Chondrocyte (in vitro differentiated cells): ENCODE results near the gene TRDN. TPM values are rescaled to one million over a fixed set of nuclear protein-coding genes. Genes with fewer than 3 reads are reported as not detected.
A peak's percentile ranks its signal among the peaks of the same experiment; 100 is the strongest.

ENCODE experiments used
- DNase-seq: peaks from one replicate; pipeline ENCODE4 v3.0.0; 2021; ENCODE audit warnings: mixed read lengths, low spot score
- H3K27ac Mint-ChIP-seq: one replicate; pipeline ENCODE4 v1.8.0; 2021; ENCODE audit warnings: mild to moderate bottlenecking, moderate library complexity, mixed read lengths; ENCODE audit not compliant: unreplicated experiment
- H3K27me3 Mint-ChIP-seq: 2 replicates; pipeline ENCODE4 v1.8.0; 2021; ENCODE audit warnings: low read depth, mixed read lengths
- H3K36me3 Mint-ChIP-seq: 2 replicates; pipeline ENCODE4 v1.8.0; 2021; ENCODE audit warnings: low read depth, mixed read lengths
- H3K4me1 Mint-ChIP-seq: 2 replicates; pipeline ENCODE4 v1.8.0; 2021; ENCODE audit warnings: low read depth, mild to moderate bottlenecking, mixed read lengths
- H3K4me3 Mint-ChIP-seq: one replicate; pipeline ENCODE4 v1.8.0; 2021; ENCODE audit warnings: mild to moderate bottlenecking, moderate library complexity, mixed read lengths; ENCODE audit not compliant: unreplicated experiment
- H3K9me3 Mint-ChIP-seq: 2 replicates; pipeline ENCODE4 v1.8.0; 2021; ENCODE audit warnings: low read depth, mixed read lengths
- CTCF ChIP-seq: fragments of 200-600 bp; sonication (generic); IDR thresholded peaks from 2 replicates; pipeline ENCODE4 v1.5.0; 2021; ENCODE audit warnings: antibody characterized with exemption, mild to moderate bottlenecking, moderate library complexity
- total RNA-seq: library from RNA; stranded (reverse); gene quantifications from 3 replicates; pipeline ENCODE4 v1.2.1, GENCODE V29; 2021

TRDN gene
- total RNA-seq, 1 donor from 2014 or later: not detected

- TF ChIP-seq CTCF: no peak
- no peak overlapping the region for H3K4me3 Mint-ChIP-seq
- no peaks in the 10 kb centered on the region for H3K9me3 Mint-ChIP-seq
- no peak for DNase-seq
- H3K27me3 Mint-ChIP-seq: peaks cover 6% of the 10 kb centered on the region
- no peak overlapping the region for H3K27ac Mint-ChIP-seq
- no peaks in the 10 kb centered on the region for H3K36me3 Mint-ChIP-seq
- no peaks in the 10 kb centered on the region for H3K4me1 Mint-ChIP-seq
Measured at GRCh38 chr6:123402052-123402451, 234.7 kb downstream of the TRDN start.

GRCh38 chr6:123398072-123398471 lies 238.7 kb downstream of the TRDN start:
- H3K27ac Mint-ChIP-seq: no peak overlapping the region
- H3K9me3 Mint-ChIP-seq: no peaks in the 10 kb centered on the region
- H3K27me3 Mint-ChIP-seq: peaks cover 24% of the 10 kb centered on the region

GRCh38 chr6:123393331-123393730 lies 243.4 kb downstream of the TRDN start:
- H3K36me3 Mint-ChIP-seq: no peaks in the 10 kb centered on the region
- no peaks in the 10 kb centered on the region for H3K9me3 Mint-ChIP-seq
- no peak overlapping the region for H3K4me3 Mint-ChIP-seq
- no peak overlapping the region for H3K27ac Mint-ChIP-seq
- peaks cover 38% of the 10 kb centered on the region for H3K27me3 Mint-ChIP-seq
- no peak for DNase-seq
- peak; percentile 76 for TF ChIP-seq CTCF
- no peaks in the 10 kb centered on the region for H3K4me1 Mint-ChIP-seq

More at GRCh38 chr6:123398072-123398471, 238.7 kb downstream of the TRDN start:
- no peaks in the 10 kb centered on the region for H3K4me1 Mint-ChIP-seq
- no peak for TF ChIP-seq CTCF
- H3K36me3 Mint-ChIP-seq: no peaks in the 10 kb centered on the region
- DNase-seq: no peak
- no peak overlapping the region for H3K4me3 Mint-ChIP-seq

DNA sequence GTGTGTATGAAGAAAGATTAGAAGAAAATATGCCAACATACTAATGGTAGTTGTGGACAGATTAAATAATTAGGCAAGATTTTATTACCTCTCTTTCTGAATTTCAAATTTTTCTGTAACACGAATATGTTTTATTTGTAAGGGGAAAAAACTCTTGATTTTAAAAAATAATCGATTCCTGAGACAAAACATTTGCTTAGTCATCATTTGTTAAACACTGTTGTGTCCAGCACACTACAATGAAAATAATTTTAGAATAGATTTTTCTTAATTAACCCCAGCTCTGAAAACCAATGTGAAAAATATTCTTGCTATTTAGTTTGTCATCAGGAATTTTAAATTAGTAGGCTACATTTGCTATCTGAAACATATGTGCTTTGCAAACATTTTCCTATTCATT lies 253.0 kb downstream of the TRDN start:
- H3K9me3 Mint-ChIP-seq: no peaks in the 10 kb centered on the region
- no peak overlapping the region for H3K4me3 Mint-ChIP-seq
- TF ChIP-seq CTCF: no peak
- H3K4me1 Mint-ChIP-seq: no peaks in the 10 kb centered on the region
- H3K27ac Mint-ChIP-seq: no peak overlapping the region
- H3K27me3 Mint-ChIP-seq: peaks cover 36% of the 10 kb centered on the region
- DNase-seq: no peak
- H3K36me3 Mint-ChIP-seq: no peaks in the 10 kb centered on the region

GRCh38 chr6:123380257-123380656 lies 256.5 kb downstream of the TRDN start:
- no peak overlapping the region for H3K27ac Mint-ChIP-seq
- H3K4me1 Mint-ChIP-seq: no peaks in the 10 kb centered on the region
- DNase-seq: no peak
- no peaks in the 10 kb centered on the region for H3K36me3 Mint-ChIP-seq
- no peaks in the 10 kb centered on the region for H3K9me3 Mint-ChIP-seq
- H3K27me3 Mint-ChIP-seq: peaks cover 27% of the 10 kb centered on the region
- no peak overlapping the region for H3K4me3 Mint-ChIP-seq
- TF ChIP-seq CTCF: peak; percentile 62
